K562 (cell line): ENCODE results near the gene WDFY2. TPM values are rescaled to one million over a fixed set of nuclear protein-coding genes. Genes with fewer than 3 reads are reported as not detected.

Experiments used
- ARHGAP35 ChIP-seq: fragments of 450-650 bp; IDR thresholded peaks from 2 replicates; pipeline ENCODE4 v1.6.1; 2018; ENCODE audit not compliant: partially characterized antibody
- PML ChIP-seq: IDR thresholded peaks from 2 replicates; pipeline ENCODE4 v1.6.1; 2012; ENCODE audit warnings: low read length, inconsistent platforms
- RBFOX2 ChIP-seq: fragments of 200-400 bp; formaldehyde crosslinking; IDR thresholded peaks from 2 replicates; pipeline ENCODE4 v1.6.1; 2017; ENCODE audit warnings: low read depth, mild to moderate bottlenecking, low read length, moderate library complexity
- RFX5 ChIP-seq: IDR thresholded peaks from 2 replicates; pipeline ENCODE4 v1.6.1; 2011; ENCODE audit warnings: low read depth, mild to moderate bottlenecking, improper control_type of control experiment, low read length
- SMARCC2 ChIP-seq: fragments of 450-650 bp; IDR thresholded peaks from 2 replicates; pipeline ENCODE4 v1.6.1; 2017; ENCODE audit warnings: antibody characterized with exemption, moderate library complexity, mild to moderate bottlenecking, low read depth
- U2AF1 ChIP-seq: fragments of 200-400 bp; formaldehyde crosslinking; optimal IDR thresholded peaks from 2 replicates; pipeline ENCODE3; 2017; ENCODE audit warnings: mild to moderate bottlenecking, low read depth, low read length, moderate library complexity
- WHSC1 ChIP-seq: IDR thresholded peaks from one replicate; pipeline ENCODE4 v1.6.1; 2012; ENCODE audit warnings: low read length, control low read depth, inconsistent platforms
- ZNF57 ChIP-seq: fragments of 450-650 bp; formaldehyde crosslinking; IDR thresholded peaks from 2 replicates; pipeline ENCODE4 v1.4.0; 2020; ENCODE audit warnings: mild to moderate bottlenecking, moderate library complexity
- polyA plus RNA-seq, 8 experiments: library from polyadenylated mRNA; depleted of rRNA in 4 of 8; stranded (reverse) in 5 of 8; unstranded in 3 of 8; fragments of >200 nt; fragmentation: Nextera tagmentation in 2 of 8; fragmentation: Illumina TruSeq in 1 of 8; extraction: Ambion mirVana in 2 of 8; extraction: Trizol in 1 of 8; gene quantifications; 2 replicates each; pipeline versions ENCODE4 v1.2.1 to v1.2.3, GENCODE V29; 2011 to 2014; ENCODE audit warnings: inconsistent platforms in 1 of 8, missing spikeins in 1 of 8
- total RNA-seq, 7 experiments: library from RNA; depleted of rRNA in 6 of 7; stranded (reverse); fragments of >200 nt in 6 of 7; fragmentation: Illumina TruSeq in 2 of 7; extraction: Trizol in 2 of 7; gene quantifications; 2 replicates each; pipeline versions ENCODE4 v1.2.1 to v1.2.3, GENCODE V29; 2011 to 2021; ENCODE audit warnings: low replicate concordance in 1 of 7
- TF ChIP-seq, protein P1 (sequence below): fragments of 450-650 bp; IDR thresholded peaks from 2 replicates; pipeline ENCODE4 v1.6.1; 2016; ENCODE audit warnings: borderline replicate concordance
- TF ChIP-seq, protein P2 (sequence below), 2 experiments: fragments of 450-650 bp in 1 of 2; sonication (generic) in 1 of 2; formaldehyde crosslinking in 1 of 2; IDR thresholded peaks; 2 replicates each; pipeline versions ENCODE4 v1.7.1 to v1.9.0; 2016 to 2022; ENCODE audit warnings: inconsistent platforms in 1 of 2, mild to moderate bottlenecking in 1 of 2, missing genetic modification reagents in 1 of 2
- TF ChIP-seq, protein P3 (sequence below): IDR thresholded peaks from 2 replicates; pipeline ENCODE4 v1.6.1; 2016; ENCODE audit warnings: missing genetic modification characterization, missing compliant biosample characterization
- TF ChIP-seq, protein P4 (sequence below): fragments of 250-450 bp; sonication (Bioruptor Pico); IDR thresholded peaks from 2 replicates; pipeline ENCODE4 v1.5.0; 2020; ENCODE audit warnings: mild to moderate bottlenecking

Gene WDFY2
- total and polyA plus RNA-seq, 9 of the 15 experiments (the other 6 are each of a cell fraction or from before 2014, with no cell fraction given) = 0.66 to 6.4 (median 4.4) TPM

DNA sequence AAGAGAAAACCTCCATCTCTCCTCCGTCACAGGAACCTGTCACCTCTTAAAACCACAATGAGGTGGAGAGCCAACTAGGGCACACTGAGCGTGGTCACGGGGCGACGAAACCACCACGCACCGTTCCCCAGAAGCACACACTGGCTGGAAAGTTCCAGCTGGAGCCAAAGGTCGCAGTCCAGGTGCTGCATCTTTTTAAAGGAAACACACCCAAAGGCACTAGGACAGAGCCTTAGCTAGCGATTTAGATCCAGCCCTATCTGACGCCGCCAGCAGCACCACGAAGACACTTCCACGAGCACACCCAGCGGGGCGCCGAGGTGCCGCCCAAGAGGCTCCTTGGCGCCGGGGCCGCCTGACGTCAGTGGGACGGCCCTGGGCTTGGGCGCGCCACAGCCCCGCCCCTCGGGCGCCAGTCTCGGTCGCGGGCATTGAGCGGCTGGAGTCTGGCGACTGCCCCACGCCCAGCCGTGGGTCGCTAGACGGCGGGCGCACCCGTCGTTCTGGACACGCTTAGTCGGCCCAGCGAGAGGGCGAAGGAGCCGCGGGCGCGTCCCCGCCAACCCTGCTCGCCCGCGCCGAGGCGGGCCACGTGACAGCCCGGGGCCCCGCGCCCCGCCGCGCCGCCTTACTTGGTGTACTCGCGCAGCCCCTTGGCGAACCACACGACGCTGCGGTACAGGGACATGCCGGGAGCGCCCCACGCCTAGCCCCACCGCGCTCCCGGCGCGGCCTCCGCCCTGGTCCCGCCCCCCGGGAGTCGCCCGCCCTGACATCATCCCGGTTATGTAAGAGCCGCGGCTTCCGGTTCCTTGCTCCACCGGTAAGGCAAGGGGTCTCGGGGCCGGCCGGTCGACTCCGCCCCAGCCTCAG is 219.4 kb downstream of the WDFY2 start, which contains the start of gene DHRS12 (continued):
- TF ChIP-seq, protein P1, sequence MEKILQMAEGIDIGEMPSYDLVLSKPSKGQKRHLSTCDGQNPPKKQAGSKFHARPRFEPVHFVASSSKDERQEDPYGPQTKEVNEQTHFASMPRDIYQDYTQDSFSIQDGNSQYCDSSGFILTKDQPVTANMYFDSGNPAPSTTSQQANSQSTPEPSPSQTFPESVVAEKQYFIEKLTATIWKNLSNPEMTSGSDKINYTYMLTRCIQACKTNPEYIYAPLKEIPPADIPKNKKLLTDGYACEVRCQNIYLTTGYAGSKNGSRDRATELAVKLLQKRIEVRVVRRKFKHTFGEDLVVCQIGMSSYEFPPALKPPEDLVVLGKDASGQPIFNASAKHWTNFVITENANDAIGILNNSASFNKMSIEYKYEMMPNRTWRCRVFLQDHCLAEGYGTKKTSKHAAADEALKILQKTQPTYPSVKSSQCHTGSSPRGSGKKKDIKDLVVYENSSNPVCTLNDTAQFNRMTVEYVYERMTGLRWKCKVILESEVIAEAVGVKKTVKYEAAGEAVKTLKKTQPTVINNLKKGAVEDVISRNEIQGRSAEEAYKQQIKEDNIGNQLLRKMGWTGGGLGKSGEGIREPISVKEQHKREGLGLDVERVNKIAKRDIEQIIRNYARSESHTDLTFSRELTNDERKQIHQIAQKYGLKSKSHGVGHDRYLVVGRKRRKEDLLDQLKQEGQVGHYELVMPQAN = no peak
- TF ChIP-seq U2AF1 = no peak
- TF ChIP-seq, protein P2, sequence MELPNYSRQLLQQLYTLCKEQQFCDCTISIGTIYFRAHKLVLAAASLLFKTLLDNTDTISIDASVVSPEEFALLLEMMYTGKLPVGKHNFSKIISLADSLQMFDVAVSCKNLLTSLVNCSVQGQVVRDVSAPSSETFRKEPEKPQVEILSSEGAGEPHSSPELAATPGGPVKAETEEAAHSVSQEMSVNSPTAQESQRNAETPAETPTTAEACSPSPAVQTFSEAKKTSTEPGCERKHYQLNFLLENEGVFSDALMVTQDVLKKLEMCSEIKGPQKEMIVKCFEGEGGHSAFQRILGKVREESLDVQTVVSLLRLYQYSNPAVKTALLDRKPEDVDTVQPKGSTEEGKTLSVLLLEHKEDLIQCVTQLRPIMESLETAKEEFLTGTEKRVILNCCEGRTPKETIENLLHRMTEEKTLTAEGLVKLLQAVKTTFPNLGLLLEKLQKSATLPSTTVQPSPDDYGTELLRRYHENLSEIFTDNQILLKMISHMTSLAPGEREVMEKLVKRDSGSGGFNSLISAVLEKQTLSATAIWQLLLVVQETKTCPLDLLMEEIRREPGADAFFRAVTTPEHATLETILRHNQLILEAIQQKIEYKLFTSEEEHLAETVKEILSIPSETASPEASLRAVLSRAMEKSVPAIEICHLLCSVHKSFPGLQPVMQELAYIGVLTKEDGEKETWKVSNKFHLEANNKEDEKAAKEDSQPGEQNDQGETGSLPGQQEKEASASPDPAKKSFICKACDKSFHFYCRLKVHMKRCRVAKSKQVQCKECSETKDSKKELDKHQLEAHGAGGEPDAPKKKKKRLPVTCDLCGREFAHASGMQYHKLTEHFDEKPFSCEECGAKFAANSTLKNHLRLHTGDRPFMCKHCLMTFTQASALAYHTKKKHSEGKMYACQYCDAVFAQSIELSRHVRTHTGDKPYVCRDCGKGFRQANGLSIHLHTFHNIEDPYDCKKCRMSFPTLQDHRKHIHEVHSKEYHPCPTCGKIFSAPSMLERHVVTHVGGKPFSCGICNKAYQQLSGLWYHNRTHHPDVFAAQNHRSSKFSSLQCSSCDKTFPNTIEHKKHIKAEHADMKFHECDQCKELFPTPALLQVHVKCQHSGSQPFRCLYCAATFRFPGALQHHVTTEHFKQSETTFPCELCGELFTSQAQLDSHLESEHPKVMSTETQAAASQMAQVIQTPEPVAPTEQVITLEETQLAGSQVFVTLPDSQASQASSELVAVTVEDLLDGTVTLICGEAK (IDR thresholded peaks at IDR 0.05) = peak; percentile 44; the same call in 1 of the 2 replicates
- TF ChIP-seq, protein P2 (CRISPR knock-in tag; IDR thresholded peaks at IDR 0.05) = no peak
- peak; percentile 92 for TF ChIP-seq RBFOX2
- TF ChIP-seq ARHGAP35 = no peak
- TF ChIP-seq WHSC1 = no peak
- no peak for TF ChIP-seq RFX5
- TF ChIP-seq PML = peak; percentile 65; the same call in 1 of the 2 replicates
- TF ChIP-seq ZNF57 = no peak
- TF ChIP-seq, protein P3, sequence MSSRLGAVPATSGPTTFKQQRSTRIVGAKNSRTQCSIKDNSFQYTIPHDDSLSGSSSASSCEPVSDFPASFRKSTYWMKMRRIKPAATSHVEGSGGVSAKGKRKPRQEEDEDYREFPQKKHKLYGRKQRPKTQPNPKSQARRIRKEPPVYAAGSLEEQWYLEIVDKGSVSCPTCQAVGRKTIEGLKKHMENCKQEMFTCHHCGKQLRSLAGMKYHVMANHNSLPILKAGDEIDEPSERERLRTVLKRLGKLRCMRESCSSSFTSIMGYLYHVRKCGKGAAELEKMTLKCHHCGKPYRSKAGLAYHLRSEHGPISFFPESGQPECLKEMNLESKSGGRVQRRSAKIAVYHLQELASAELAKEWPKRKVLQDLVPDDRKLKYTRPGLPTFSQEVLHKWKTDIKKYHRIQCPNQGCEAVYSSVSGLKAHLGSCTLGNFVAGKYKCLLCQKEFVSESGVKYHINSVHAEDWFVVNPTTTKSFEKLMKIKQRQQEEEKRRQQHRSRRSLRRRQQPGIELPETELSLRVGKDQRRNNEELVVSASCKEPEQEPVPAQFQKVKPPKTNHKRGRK = no peak
- TF ChIP-seq SMARCC2 = no peak
- TF ChIP-seq, protein P4, sequence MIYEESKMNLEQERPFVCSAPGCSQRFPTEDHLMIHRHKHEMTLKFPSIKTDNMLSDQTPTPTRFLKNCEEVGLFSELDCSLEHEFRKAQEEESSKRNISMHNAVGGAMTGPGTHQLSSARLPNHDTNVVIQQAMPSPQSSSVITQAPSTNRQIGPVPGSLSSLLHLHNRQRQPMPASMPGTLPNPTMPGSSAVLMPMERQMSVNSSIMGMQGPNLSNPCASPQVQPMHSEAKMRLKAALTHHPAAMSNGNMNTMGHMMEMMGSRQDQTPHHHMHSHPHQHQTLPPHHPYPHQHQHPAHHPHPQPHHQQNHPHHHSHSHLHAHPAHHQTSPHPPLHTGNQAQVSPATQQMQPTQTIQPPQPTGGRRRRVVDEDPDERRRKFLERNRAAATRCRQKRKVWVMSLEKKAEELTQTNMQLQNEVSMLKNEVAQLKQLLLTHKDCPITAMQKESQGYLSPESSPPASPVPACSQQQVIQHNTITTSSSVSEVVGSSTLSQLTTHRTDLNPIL = no peak
